HEK293T (cell line): ENCODE results near the gene PPP2R5C.

ENCODE experiments used
- CTCF ChIA-PET: fragments of 350-600 bp; formaldehyde crosslinking; extraction: SDS; loops from one replicate; lab custom pipeline; 2021; ENCODE audit warnings: antibody characterized with exemption, inconsistent platforms; lab: Yijun Ruan, JAX
- POLR2A ChIA-PET: fragments of 350-600 bp; formaldehyde crosslinking; extraction: SDS; loops from one replicate; lab custom pipeline; 2020; ENCODE audit warnings: antibody characterized with exemption, inconsistent platforms; lab: Yijun Ruan, JAX
- DNase-seq: peaks from one replicate; pipeline ENCODE4 v3.0.0; 2012; ENCODE audit warnings: mixed read lengths; ENCODE audit errors: extremely low spot score
- ARNT ChIP-seq: fragments of 450-650 bp; IDR thresholded peaks from 2 replicates; pipeline ENCODE4 v1.6.1; 2017; ENCODE audit warnings: mild to moderate bottlenecking
- BHLHE40 ChIP-seq: fragments of 450-650 bp; IDR thresholded peaks from 2 replicates; pipeline ENCODE4 v1.6.1; 2016; ENCODE audit warnings: mild to moderate bottlenecking, moderate library complexity, borderline replicate concordance
- CTBP1 ChIP-seq: fragments of 450-650 bp; IDR thresholded peaks from 2 replicates; pipeline ENCODE4 v1.6.1; 2016; ENCODE audit warnings: borderline replicate concordance
- ELF4 ChIP-seq: fragments of 450-650 bp; IDR thresholded peaks from 2 replicates; pipeline ENCODE4 v1.6.1; 2017; ENCODE audit warnings: antibody characterized with exemption
- FOXA1 ChIP-seq: fragments of 450-650 bp; IDR thresholded peaks from 2 replicates; pipeline ENCODE4 v1.6.1; 2016; ENCODE audit warnings: mild to moderate bottlenecking
- FOXK2 ChIP-seq: fragments of 450-650 bp; IDR thresholded peaks from 2 replicates; pipeline ENCODE4 v1.6.1; 2016; ENCODE audit warnings: mild to moderate bottlenecking
- FOXM1 ChIP-seq: fragments of 450-650 bp; IDR thresholded peaks from 2 replicates; pipeline ENCODE4 v1.6.1; 2017; ENCODE audit warnings: mild to moderate bottlenecking, borderline replicate concordance
- HDGF ChIP-seq: fragments of 450-650 bp; IDR thresholded peaks from 2 replicates; pipeline ENCODE4 v1.6.1; 2017; ENCODE audit warnings: antibody characterized with exemption, borderline replicate concordance
- L3MBTL2 ChIP-seq: fragments of 450-650 bp; conservative IDR thresholded peaks from 2 replicates; pipeline ENCODE4 v1.6.1; 2016; ENCODE audit warnings: mild to moderate bottlenecking
- LEF1 ChIP-seq: fragments of 450-650 bp; IDR thresholded peaks from 2 replicates; pipeline ENCODE4 v1.6.1; 2017; ENCODE audit warnings: mild to moderate bottlenecking, borderline replicate concordance
- NFRKB ChIP-seq: fragments of 450-650 bp; IDR thresholded peaks from 2 replicates; pipeline ENCODE4 v1.6.1; 2016; ENCODE audit warnings: mild to moderate bottlenecking, moderate library complexity
- PKNOX1 ChIP-seq: fragments of 450-650 bp; IDR thresholded peaks from 2 replicates; pipeline ENCODE4 v1.6.1; 2016
- SP1 ChIP-seq: fragments of 450-650 bp; IDR thresholded peaks from 2 replicates; pipeline ENCODE4 v1.6.1; 2017
- SUZ12 ChIP-seq: fragments of 450-650 bp; IDR thresholded peaks from 2 replicates; pipeline ENCODE4 v1.6.1; 2016; ENCODE audit warnings: mild to moderate bottlenecking
- TARDBP ChIP-seq: fragments of 450-650 bp; IDR thresholded peaks from 2 replicates; pipeline ENCODE4 v1.6.1; 2016
- ZNF384 ChIP-seq: fragments of 450-650 bp; IDR thresholded peaks from 2 replicates; pipeline ENCODE4 v1.6.1; 2016

PPP2R5C gene

GRCh38 chr14:101834397-101834796 lies 72.9 kb downstream of the PPP2R5C start:
- TF ChIP-seq ARNT: no peak
- TF ChIP-seq TARDBP: no peak
- TF ChIP-seq ZNF384: no peak
- TF ChIP-seq L3MBTL2: no peak
- no peak for TF ChIP-seq BHLHE40
- CTCF ChIA-PET: no interaction called here
- no peak for DNase-seq
- POLR2A ChIA-PET: interaction anchor here (1.3 kb wide), 1 partner anchor 25 kb away, joined by 3 read pairs; no protein-coding TSS in a partner anchor

GRCh38 chr14:101834800-101835547 lies 73.5 kb downstream of the PPP2R5C start:
- TF ChIP-seq BHLHE40 (no peak), NFRKB (no peak), SP1 (no peak), SUZ12 (no peak), PKNOX1 (no peak), FOXK2 (no peak), FOXM1 (no peak), ARNT (no peak), L3MBTL2 (no peak), TARDBP (no peak), LEF1 (no peak), HDGF (no peak), ZNF384 (no peak)
- ChIA-PET CTCF (no interaction called here), POLR2A (no interaction called here)
- DNase-seq: no peak

GRCh38 chr14:101835566-101835965 lies 74.1 kb downstream of the PPP2R5C start:
- ChIA-PET CTCF (no interaction called here), POLR2A (no interaction called here)
- no peak for DNase-seq
- no peak for TF ChIP-seq ARNT
- TF ChIP-seq BHLHE40: no peak
- no peak for TF ChIP-seq LEF1
- no peak for TF ChIP-seq ZNF384
- no peak for TF ChIP-seq SUZ12

DNA sequence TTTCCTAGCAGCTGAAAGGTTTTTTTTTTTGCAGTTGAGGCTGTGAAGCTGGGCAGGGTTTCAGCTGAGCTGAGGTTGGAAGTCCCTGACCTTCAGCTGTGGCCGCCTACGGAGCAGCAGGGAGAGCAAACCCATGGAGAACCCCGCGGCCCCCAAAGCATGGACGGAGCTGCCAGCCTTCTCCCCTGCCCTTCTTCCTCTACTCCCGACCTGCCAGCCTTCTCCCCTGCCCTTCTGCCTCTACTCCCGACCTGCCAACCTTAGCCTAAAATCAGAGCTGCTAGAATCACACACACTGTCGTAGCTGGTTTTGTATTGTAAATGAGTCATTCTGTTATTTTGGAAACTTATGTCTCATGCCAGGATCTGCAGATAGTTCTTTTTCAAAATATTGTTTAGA lies 74.6 kb downstream of the PPP2R5C start:
- DNase-seq: no peak
- ChIA-PET POLR2A (no interaction called here), CTCF (interaction anchor here (0.6 kb wide), 1 partner anchor 45 kb away, joined by 3 read pairs; no protein-coding TSS in a partner anchor)
- no peak for TF ChIP-seq BHLHE40
- no peak for TF ChIP-seq ELF4
- no peak for TF ChIP-seq ZNF384
- no peak for TF ChIP-seq SP1

DNA sequence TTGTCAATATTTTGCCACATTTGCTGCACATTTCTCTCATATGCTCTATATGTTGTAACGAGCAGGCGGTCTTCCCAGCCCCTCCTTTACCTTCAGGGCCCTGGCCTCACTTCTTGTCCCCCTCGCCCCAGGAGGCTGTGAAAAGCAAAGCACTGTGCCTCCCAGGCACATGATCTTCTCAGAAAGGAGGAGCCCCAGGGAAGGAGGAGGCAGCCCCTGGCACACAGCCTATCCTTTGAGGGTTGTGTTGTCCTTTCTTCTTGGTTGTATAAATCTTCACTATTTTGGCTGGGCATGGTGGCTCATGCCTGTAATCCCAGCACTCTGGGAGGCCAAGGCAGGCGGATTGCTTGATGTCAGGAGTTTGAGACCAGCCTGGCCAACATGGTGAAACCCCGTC lies 77.0 kb downstream of the PPP2R5C start:
- DNase-seq: no peak
- TF ChIP-seq FOXK2 (no peak), LEF1 (no peak)
- ChIA-PET CTCF (no interaction called here), POLR2A (no interaction called here)

- TF ChIP-seq FOXK2 (no peak), HDGF (no peak)
- no peak for DNase-seq
- POLR2A ChIA-PET: no interaction called here
- CTCF ChIA-PET: no interaction called here
These were observed 77.7 kb downstream of the PPP2R5C start for GRCh38 chr14:101839236-101839635.

GRCh38 chr14:101839661-101840060 lies 78.2 kb downstream of the PPP2R5C start:
- TF ChIP-seq NFRKB: no peak
- POLR2A ChIA-PET: no interaction called here
- CTCF ChIA-PET: no interaction called here
- no peak for DNase-seq

DNA sequence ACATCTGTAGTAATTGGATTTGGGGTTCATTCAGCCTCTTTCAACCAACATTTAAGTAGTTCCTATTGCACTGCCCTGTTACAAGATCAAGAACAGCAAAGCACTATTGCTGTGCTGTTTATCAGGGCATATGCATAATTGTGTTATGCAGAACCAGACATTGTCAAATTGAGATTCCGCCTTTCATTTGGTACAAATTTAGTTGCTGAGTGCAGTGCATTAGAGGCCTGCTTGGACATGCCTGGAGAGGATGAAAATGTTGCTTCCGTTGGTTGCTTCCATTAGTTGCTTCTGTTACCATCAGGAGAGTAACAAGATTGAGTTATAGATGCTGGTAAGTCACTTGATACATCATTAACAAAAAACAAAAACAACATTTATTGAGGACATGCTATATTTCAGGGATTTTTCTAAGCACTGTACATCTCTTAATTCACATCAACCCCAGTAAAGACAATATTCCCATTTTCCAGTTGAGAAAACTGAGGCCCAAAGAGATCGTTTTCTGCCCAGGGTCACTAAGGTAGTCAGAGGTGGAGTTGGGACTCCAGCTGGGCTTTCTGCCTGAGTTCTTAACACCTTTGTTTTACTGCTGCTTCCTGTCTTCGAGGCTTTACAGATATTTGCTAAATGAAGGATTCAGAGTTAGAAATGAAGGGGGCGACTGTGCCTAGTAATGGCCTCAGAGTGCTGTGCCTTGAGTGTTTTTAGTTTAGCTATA lies 79.3 kb downstream of the PPP2R5C start:
- ChIA-PET CTCF (no interaction called here), POLR2A (interaction anchor here (0.7 to 1.6 kb wide), 2 partner anchors 9 to 31 kb away, joined by 3 to 5 read pairs; no protein-coding TSS in a partner anchor)
- TF ChIP-seq ZNF384 (no peak), FOXM1 (no peak), NFRKB (no peak), ARNT (no peak), LEF1 (no peak), TARDBP (no peak), BHLHE40 (no peak), SP1 (no peak), L3MBTL2 (no peak), FOXK2 (no peak), HDGF (no peak), SUZ12 (no peak), ELF4 (no peak), FOXA1 (no peak), CTBP1 (no peak), PKNOX1 (no peak)
- DNase-seq: no peak
